Urinary bladder (tissue), 2 donors: ENCODE results near the gene RPAP2. TPM values are rescaled to one million over a fixed set of nuclear protein-coding genes. Genes with fewer than 3 reads are reported as not detected.

Experiments
- polyA plus RNA-seq: library from polyadenylated mRNA; stranded (reverse); fragments of 200-250 nt; gene quantifications from one replicate; pipeline ENCODE4 v1.2.3, GENCODE V29; 2013
- small RNA-seq: library from RNA; depleted of rRNA; stranded (forward); fragments of <200 nt; gene quantifications from one replicate; pipeline ENCODE3, GENCODE V24; 2014
- total RNA-seq: library from RNA; depleted of rRNA; stranded (reverse); fragments of >200 nt; gene quantifications from one replicate; pipeline ENCODE4 v1.2.3, GENCODE V29; 2014
- donor health status: healthy.

The RPAP2 gene
- total and polyA plus RNA-seq, 2 donors = 8.3 to 50.6 TPM

Small RNAs within 50 kb of the gene (small RNA-seq; reads per million reads assigned to genes)
- not detected for gene RN7SL824P

Other genes with a start within 250 kb of the RPAP2 start
- gene SETSIP, start 223.6 kb upstream of the RPAP2 start, total RNA-seq = not detected
- gene SETSIP, start 223.6 kb upstream of the RPAP2 start, polyA plus RNA-seq = not detected
- gene BTBD8, start 218.7 kb upstream of the RPAP2 start, total RNA-seq = 16.1 TPM
- gene BTBD8, start 218.7 kb upstream of the RPAP2 start, polyA plus RNA-seq = 2.0 TPM
- gene C1orf146, start 81.1 kb upstream of the RPAP2 start, total RNA-seq = not detected
- not detected for gene C1orf146, start 81.1 kb upstream of the RPAP2 start, polyA plus RNA-seq
- gene GLMN, start 72 bp upstream of the RPAP2 start, total RNA-seq = 31.0 TPM
- 5.7 TPM for gene GLMN, start 72 bp upstream of the RPAP2 start, polyA plus RNA-seq
- gene GFI1, start 187.9 kb downstream of the RPAP2 start, total RNA-seq = 0.63 TPM
- 0.60 TPM for gene GFI1, start 187.9 kb downstream of the RPAP2 start, polyA plus RNA-seq